ENCODE results near the gene SEPTIN1.

Gene SEPTIN1

DNA sequence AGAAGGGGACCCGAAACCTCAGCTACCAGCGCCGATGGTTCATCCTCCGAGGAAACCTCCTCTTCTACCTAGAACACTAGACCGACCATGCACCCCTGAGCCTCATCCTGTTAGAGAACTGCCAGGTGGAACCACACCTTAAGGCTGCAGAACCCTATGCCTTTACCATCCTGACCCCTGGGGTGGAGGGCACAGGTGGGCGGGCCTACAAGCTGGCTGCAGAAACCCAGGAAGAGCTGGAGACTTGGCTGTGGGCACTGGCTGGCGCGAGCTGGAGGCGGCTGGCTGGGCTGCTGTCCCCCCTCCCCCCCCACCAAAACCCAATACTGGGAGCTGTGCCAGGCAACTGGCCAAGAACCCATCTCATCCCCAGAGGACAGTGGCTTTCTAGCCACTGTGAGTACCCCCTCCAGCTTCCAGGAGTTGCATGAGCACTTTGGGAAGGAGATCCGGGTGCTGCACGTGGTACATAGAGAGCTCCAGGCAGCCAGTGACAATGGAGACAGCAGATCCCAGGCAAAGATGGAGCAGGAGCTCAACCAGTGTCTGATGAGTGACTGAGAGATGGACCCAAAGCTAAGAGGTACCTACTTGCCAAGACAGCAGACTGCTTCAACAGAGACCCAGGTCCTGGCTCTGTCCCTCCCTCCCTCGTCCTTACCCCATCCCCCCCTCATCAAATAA, 25.8 kb downstream of the SEPTIN1 start:
- no peak for DNase-seq (ENCODE audit: extremely low spot score)
- CTCF ChIA-PET = interaction anchor here (0.9 to 3.4 kb wide), 4 partner anchors 9 to 73 kb away, joined by 4 to 14 read pairs (median 7); partner anchors contain the start of gene DCTPP1
- POLR2A ChIA-PET = interaction anchor here (0.6 to 2.4 kb wide), 3 partner anchors 13 to 38 kb away, joined by 3 to 11 read pairs (median 3); partner anchors contain the start of gene TBC1D10B
- TF ChIP-seq, protein P1, sequence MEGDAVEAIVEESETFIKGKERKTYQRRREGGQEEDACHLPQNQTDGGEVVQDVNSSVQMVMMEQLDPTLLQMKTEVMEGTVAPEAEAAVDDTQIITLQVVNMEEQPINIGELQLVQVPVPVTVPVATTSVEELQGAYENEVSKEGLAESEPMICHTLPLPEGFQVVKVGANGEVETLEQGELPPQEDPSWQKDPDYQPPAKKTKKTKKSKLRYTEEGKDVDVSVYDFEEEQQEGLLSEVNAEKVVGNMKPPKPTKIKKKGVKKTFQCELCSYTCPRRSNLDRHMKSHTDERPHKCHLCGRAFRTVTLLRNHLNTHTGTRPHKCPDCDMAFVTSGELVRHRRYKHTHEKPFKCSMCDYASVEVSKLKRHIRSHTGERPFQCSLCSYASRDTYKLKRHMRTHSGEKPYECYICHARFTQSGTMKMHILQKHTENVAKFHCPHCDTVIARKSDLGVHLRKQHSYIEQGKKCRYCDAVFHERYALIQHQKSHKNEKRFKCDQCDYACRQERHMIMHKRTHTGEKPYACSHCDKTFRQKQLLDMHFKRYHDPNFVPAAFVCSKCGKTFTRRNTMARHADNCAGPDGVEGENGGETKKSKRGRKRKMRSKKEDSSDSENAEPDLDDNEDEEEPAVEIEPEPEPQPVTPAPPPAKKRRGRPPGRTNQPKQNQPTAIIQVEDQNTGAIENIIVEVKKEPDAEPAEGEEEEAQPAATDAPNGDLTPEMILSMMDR (IDR thresholded peaks at IDR 0.05; ENCODE audit: control extremely low read depth, extremely low read depth, low read depth, missing control alignments) = no peak

DNA sequence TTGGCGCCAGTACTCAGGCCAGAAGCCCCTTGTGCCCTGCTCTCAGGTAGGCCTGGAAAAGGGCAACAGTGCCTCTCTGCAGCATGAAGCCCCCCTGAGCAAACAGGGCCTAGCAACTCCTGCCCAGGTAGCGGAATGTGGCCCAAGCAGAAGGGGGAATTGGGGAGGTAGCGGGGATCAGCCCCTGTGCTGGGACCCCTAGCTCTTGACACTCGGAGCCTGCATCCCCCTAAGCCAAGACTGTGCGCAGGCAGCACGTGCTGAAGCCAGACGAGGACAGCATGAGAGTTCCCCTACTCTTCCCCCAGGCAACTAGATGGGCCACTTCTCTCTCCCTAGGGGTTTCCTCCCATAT, 26.4 kb downstream of the SEPTIN1 start:
- CTCF ChIA-PET = interaction anchor here (1.9 to 3.4 kb wide), 2 partner anchors 12 to 15 kb away, joined by 9 to 14 read pairs; no protein-coding TSS in a partner anchor
- TF ChIP-seq, protein P1 (IDR thresholded peaks at IDR 0.05; ENCODE audit: control extremely low read depth, extremely low read depth, low read depth, missing control alignments) = no peak
- DNase-seq (ENCODE audit: extremely low spot score) = no peak
- POLR2A ChIA-PET = interaction anchor here (0.9 to 2.4 kb wide), 3 partner anchors 12 to 15 kb away, joined by 3 to 11 read pairs (median 5); partner anchors contain the start of gene TBC1D10B

DNA sequence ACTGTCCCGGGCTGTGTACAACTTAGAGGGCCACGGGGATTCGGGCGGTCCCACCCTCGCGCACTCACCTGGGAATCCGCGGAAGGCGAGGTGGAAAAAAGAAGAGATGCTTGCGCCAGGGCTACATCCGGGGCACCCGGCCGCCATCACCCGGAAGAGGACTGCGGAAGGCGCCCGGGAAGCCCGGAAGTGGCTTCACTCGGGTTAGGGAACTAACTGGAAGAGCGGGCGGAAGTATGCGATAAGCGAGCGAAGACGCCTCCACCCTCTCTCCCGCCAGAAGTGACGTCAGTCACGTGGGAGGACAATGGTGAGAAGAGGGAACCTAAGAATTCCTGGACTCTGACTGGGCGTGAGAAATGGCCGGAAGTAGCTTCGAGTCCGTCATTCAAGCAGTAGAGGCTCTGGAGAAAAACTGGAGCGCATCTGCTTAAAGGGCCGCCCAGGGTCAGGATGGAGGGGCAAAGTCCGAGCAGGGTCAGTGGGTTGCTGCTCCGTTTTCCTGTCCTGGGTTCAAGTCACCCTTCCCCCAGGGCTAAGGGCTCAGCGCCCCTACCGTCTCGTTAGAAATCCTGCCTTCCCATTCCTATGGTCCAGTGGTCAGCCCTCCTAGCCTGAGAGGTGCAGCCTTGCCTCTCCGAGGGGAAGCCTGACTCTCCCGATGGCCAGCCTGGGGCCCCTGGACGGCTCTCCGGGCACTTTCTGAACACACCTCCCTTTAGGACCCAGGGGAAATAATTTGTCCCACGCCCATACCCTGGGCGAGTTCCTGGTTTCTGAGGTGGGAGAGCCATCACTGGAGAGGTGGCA, 27.0 kb downstream of the SEPTIN1 start, which contains the start of gene CD2BP2:
Gene CD2BP2 (minus strand): TSS at position 165 of the 810 bp plus-strand sequence. CDS start 627 bp downstream, outside the sequence.
- ChIA-PET CTCF (interaction anchor here (1.1 to 3.4 kb wide), 6 partner anchors 10 to 303 kb away, joined by 3 to 14 read pairs (median 4); partner anchors contain the start of gene FBRS), POLR2A (interaction anchor here (1.7 to 2.4 kb wide), 2 partner anchors 13 to 15 kb away, joined by 5 to 11 read pairs; partner anchors contain the start of gene TBC1D10B)
- TF ChIP-seq, protein P1 (IDR thresholded peaks at IDR 0.05; ENCODE audit: control extremely low read depth, extremely low read depth, low read depth, missing control alignments) = no peak
- DNase-seq (ENCODE audit: extremely low spot score) = peak; percentile 93

DNA sequence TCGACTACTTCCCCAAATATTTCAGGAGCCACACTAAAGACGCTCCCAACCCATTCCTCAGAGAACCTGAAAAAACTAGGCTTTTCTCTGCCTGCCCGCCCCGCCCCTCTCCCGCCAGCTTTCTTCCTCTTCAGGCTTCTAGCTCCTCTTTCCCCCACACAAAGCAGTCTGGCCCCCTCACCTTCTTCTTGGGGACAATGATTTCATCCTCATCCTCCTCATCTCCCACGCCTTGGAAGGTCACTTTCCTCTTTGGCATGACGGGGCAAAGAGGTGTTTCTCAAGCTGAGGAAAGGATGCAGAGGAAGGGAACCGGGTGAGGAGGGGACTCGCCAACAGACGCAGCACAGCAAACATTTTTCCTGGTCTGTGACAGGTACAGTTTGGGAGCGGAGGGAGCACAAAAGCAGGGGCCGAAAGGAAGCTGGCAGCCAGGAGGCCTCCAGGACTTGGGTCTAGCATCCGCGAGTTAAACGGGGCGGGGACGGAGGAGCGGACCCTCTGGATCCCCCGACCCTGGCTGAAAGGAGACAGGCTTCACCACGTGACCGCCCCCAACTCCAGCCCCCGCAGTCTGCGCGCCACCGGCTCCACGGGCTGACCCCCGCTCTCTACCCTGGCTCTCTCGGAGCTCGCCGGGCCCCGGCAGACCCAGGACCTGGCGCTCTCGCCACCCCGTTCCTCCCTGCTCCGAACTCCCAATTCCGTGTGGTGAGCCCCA, 27.8 kb downstream of the SEPTIN1 start:
- TF ChIP-seq, protein P1 (IDR thresholded peaks at IDR 0.05; ENCODE audit: control extremely low read depth, extremely low read depth, low read depth, missing control alignments) = no peak
- ChIA-PET POLR2A (interaction anchor here (1.7 to 2.4 kb wide), 2 partner anchors 14 to 16 kb away, joined by 5 to 11 read pairs; partner anchors contain the start of gene TBC1D10B), CTCF (interaction anchor here (1.1 to 3.4 kb wide), 6 partner anchors 11 to 304 kb away, joined by 3 to 14 read pairs (median 4); partner anchors contain the start of gene FBRS)
- DNase-seq (ENCODE audit: extremely low spot score) = no peak

DNA sequence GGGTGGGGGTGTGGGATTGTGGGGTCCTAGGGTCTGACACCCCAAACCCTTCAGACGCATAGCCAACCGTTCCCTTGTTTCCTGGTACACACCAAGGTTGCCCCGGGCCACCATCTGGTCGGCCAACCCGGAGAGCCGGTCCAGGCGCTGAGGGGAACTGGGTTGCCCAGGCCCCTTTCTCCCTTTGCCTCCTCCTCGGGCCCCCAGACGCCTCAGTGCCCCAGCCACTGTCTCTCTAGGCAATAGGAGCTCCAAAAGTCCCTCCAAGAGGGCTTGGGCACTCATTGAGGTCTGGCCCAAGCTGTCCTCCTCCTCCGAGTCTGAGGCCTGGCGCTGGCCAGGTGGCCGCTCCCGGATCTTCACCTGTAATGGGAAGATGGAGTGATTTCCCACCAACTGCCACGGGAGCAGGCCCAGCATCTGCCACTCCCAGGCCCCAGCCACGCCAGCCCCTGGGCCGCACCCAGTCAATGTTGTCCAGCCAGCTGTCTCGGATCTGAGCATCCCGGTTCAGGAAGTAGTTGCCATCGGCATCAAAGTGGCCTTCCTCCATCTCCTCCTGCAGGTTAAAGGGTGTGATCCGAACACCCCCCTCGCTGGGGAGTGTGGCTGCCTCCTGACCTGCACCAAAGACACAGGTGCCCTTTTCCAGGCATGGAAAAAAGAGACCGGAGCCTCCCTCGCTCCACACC, 28.8 kb downstream of the SEPTIN1 start:
- no peak for DNase-seq (ENCODE audit: extremely low spot score)
- ChIA-PET POLR2A (no interaction called here), CTCF (interaction anchor here (1.0 to 3.4 kb wide), 6 partner anchors 9 to 305 kb away, joined by 3 to 14 read pairs (median 3); partner anchors contain the start of gene FBRS)
- TF ChIP-seq, protein P1 (IDR thresholded peaks at IDR 0.05; ENCODE audit: control extremely low read depth, extremely low read depth, low read depth, missing control alignments) = no peak
